Common myeloid progenitor, CD34-positive (primary cell): Measurements from ENCODE around the gene GUK1.
A peak's percentile ranks its signal among the peaks of the same experiment; 100 is the strongest.

Experiments used
- CTCF ChIA-PET: fragments of 350-600 bp; sonication (Branson Sonifier 250); formaldehyde crosslinking; loops from one replicate; lab custom pipeline; 2021; ENCODE audit warnings: antibody characterized with exemption; lab: Charles Lee
- POLR2A ChIA-PET: fragments of 350-600 bp; sonication (Branson Sonifier 250); formaldehyde crosslinking; loops from one replicate; lab custom pipeline; 2021; ENCODE audit warnings: antibody characterized with exemption; lab: Charles Lee
- DNase-seq, 3 donors: peaks; one replicate each; pipeline versions ENCODE4 v3.0.0 to v3.0.0-alpha.2; 2013
- H3K27ac ChIP-seq, 2 experiments: 1 replicate in 1 of 2; 2 replicates in 1 of 2; pipeline ENCODE4 v1.7.0; 2013; ENCODE audit warnings: inconsistent platforms in 2 of 2, low read length in 2 of 2, mild to moderate bottlenecking in 2 of 2, low read depth in 1 of 2, moderate library complexity in 1 of 2; ENCODE audit not compliant: severe bottlenecking in 2 of 2, insufficient read depth in 1 of 2, poor library complexity in 1 of 2
- H3K27me3 ChIP-seq, 5 experiments: replicated peaks in 2 of 5; 1 replicate in 3 of 5; 2 replicates in 2 of 5; pipeline versions ENCODE4 v1.6.1 to v1.7.0; 2013; ENCODE audit warnings: low read length in 4 of 5, mild to moderate bottlenecking in 2 of 5, moderate library complexity in 2 of 5, inconsistent platforms in 1 of 5; ENCODE audit not compliant: insufficient read depth in 5 of 5, control insufficient read depth in 4 of 5
- H3K36me3 ChIP-seq, 4 experiments: 1 replicate in 2 of 4; 2 replicates in 2 of 4; pipeline versions ENCODE4 v1.6.1 to v1.7.0; 2013; ENCODE audit warnings: low read length in 3 of 4, control low read depth in 1 of 4, mild to moderate bottlenecking in 1 of 4; ENCODE audit not compliant: control insufficient read depth in 4 of 4, insufficient read depth in 4 of 4
- H3K4me1 ChIP-seq, 4 experiments: 1 replicate in 3 of 4; 2 replicates in 1 of 4; pipeline versions ENCODE4 v1.6.1 to v1.7.1; 2013; ENCODE audit warnings: low read length in 3 of 4, mild to moderate bottlenecking in 3 of 4, control low read depth in 1 of 4, inconsistent platforms in 1 of 4, moderate library complexity in 1 of 4; ENCODE audit not compliant: control insufficient read depth in 4 of 4, insufficient read depth in 4 of 4; ENCODE audit errors: control extremely low read depth in 1 of 4
- H3K4me3 ChIP-seq, 7 experiments: 1 replicate in 4 of 7; 2 replicates in 3 of 7; pipeline versions ENCODE4 v1.5.1 to v1.7.0; 2013; ENCODE audit warnings: mild to moderate bottlenecking in 7 of 7, low read length in 6 of 7, moderate library complexity in 6 of 7, inconsistent platforms in 2 of 7, low read depth in 2 of 7, control low read depth in 1 of 7; ENCODE audit not compliant: insufficient read depth in 4 of 7, control insufficient read depth in 1 of 7; ENCODE audit errors: extremely low read depth in 1 of 7
- H3K9me3 ChIP-seq, 5 experiments: 1 replicate in 4 of 5; 2 replicates in 1 of 5; pipeline versions ENCODE4 v1.6.1 to v1.7.1; 2013; ENCODE audit warnings: low read length in 4 of 5, mild to moderate bottlenecking in 2 of 5, inconsistent platforms in 1 of 5, low read depth in 1 of 5, moderate library complexity in 1 of 5; ENCODE audit not compliant: control insufficient read depth in 4 of 5, insufficient read depth in 2 of 5; ENCODE audit errors: control extremely low read depth in 1 of 5
- WGBS: methylation state at CpG from one replicate; pipeline ENCODE4 v1.1.5; 2013; ENCODE audit not compliant: insufficient coverage; 5-methylcytosine and 5-hydroxymethylcytosine counted together

GUK1 gene

GRCh38 chr1:228156941-228157728 is 17.1 kb downstream of the GUK1 start:
- ChIA-PET POLR2A (interaction anchor here (0.6 to 1.3 kb wide), 4 partner anchors 9 to 1287 kb away, joined by 3 to 7 read pairs (median 4); partner anchors contain the start of genes GUK1 and IBA57), CTCF (interaction anchor here (0.7 to 1.7 kb wide), 4 partner anchors 9 to 158 kb away, joined by 3 to 9 read pairs (median 4); partner anchors contain the start of gene IBA57)
- DNase-seq, result peak in 2 of 3 donors; percentile 53 to 63
- peaks cover 0 to 5% (median 0%) of the 10 kb centered on the region in 4 experiments for H3K36me3 ChIP-seq
- WGBS, result 24% methylated on average over 20 of the region's 24 CpGs
- peak overlapping the region; percentile 25 to 44 for H3K27ac ChIP-seq
- H3K9me3 ChIP-seq, result no peaks in the 10 kb centered on the region
- H3K27me3 ChIP-seq, result no peaks in the 10 kb centered on the region
- peaks cover 0 to 40% (median 32%) of the 10 kb centered on the region in 4 experiments for H3K4me1 ChIP-seq
- H3K4me3 ChIP-seq, result peak overlapping the region in 6 of 7 experiments; percentile 48 to 71 (median 66)

DNA sequence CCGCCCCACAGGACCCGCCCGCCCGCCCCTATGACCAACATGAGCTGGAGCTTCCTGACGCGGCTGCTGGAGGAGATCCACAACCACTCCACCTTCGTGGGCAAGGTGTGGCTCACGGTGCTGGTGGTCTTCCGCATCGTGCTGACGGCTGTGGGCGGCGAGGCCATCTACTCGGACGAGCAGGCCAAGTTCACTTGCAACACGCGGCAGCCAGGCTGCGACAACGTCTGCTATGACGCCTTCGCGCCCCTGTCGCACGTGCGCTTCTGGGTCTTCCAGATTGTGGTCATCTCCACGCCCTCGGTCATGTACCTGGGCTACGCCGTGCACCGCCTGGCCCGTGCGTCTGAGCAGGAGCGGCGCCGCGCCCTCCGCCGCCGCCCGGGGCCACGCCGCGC is 17.6 kb downstream of the GUK1 start:
- Histone ChIP-seq H3K27ac (no peak overlapping the region), H3K4me3 (peak overlapping the region in 1 of 7 experiments; percentile 69), H3K36me3 (peaks cover 0 to 5% (median 0%) of the 10 kb centered on the region in 4 experiments), H3K4me1 (peaks cover 0 to 46% (median 38%) of the 10 kb centered on the region in 4 experiments), H3K27me3 (no peaks in the 10 kb centered on the region), H3K9me3 (no peaks in the 10 kb centered on the region)
- 88% methylated on average over 35 of the region's 43 CpGs for WGBS
- DNase-seq, result no peak
- CTCF ChIA-PET, result interaction anchor here (1.2 to 1.7 kb wide), 2 partner anchors 8 to 39 kb away, joined by 3 to 9 read pairs; partner anchors contain the start of gene IBA57
- POLR2A ChIA-PET, result interaction anchor here (0.6 to 1.3 kb wide), 2 partner anchors 8 to 17 kb away, joined by 3 to 4 read pairs; partner anchors contain the start of genes GUK1 and IBA57

GRCh38 chr1:228158151-228159007 is 18.3 kb downstream of the GUK1 start:
- peaks cover 0 to 52% (median 45%) of the 10 kb centered on the region in 4 experiments for H3K4me1 ChIP-seq
- no peak overlapping the region for H3K27ac ChIP-seq
- CTCF ChIA-PET, result interaction anchor here (1.4 to 2.0 kb wide), 2 partner anchors 10 to 28 kb away, joined by 4 to 6 read pairs; no protein-coding TSS in a partner anchor
- H3K27me3 ChIP-seq, result no peaks in the 10 kb centered on the region
- DNase-seq, result no peak
- no peaks in the 10 kb centered on the region for H3K9me3 ChIP-seq
- WGBS, result 95% methylated on average over 72 of the region's 98 CpGs
- POLR2A ChIA-PET, result no interaction called here
- H3K36me3 ChIP-seq, result peaks cover 0 to 5% (median 0%) of the 10 kb centered on the region in 4 experiments
- H3K4me3 ChIP-seq, result no peak overlapping the region

DNA sequence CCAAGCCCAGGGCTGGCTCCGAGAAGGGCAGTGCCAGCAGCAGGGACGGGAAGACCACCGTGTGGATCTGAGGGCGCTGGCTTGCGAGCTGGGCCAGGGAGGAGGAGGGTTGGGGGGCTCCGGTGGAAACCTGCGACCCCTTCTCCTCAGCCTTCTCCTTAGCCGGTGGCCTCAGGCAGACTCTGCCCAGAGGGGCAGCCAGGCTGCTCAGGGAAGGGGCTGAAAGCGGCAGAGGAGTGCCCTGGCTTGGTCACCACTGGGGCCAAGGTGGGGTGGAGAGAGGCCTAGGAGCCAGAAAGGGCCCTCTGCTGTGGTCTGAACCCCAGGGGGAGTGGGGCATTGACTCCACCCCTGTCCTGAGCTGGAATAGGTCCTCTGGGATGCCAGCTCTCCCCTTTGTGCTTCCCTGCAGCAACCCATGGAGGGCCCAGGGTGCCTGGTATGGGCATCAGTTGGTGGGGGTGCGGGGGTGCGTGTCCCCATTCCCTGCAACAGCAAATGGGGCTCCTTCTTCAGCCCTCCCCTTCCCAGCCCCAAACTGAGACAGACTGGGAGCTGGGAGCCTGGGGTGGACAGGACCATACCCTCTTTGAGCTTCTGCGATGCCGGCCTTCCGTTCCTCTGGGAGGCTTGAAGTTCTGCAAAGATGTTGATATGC is 19.1 kb downstream of the GUK1 start:
- peaks cover 0 to 57% (median 51%) of the 10 kb centered on the region in 4 experiments for H3K4me1 ChIP-seq
- no peaks in the 10 kb centered on the region for H3K9me3 ChIP-seq
- H3K4me3 ChIP-seq, result no peak overlapping the region
- peaks cover 0 to 5% (median 0%) of the 10 kb centered on the region in 4 experiments for H3K36me3 ChIP-seq
- POLR2A ChIA-PET, result no interaction called here
- no peaks in the 10 kb centered on the region for H3K27me3 ChIP-seq
- WGBS, result 90% methylated on average over 6 of the region's 14 CpGs
- DNase-seq, result no peak
- no peak overlapping the region for H3K27ac ChIP-seq
- CTCF ChIA-PET, result interaction anchor here (1.4 to 2.0 kb wide), 2 partner anchors 10 to 28 kb away, joined by 4 to 6 read pairs; no protein-coding TSS in a partner anchor

GRCh38 chr1:228160201-228160761 is 20.2 kb downstream of the GUK1 start:
- H3K36me3 ChIP-seq, result peaks cover 0 to 5% (median 0%) of the 10 kb centered on the region in 4 experiments
- POLR2A ChIA-PET, result no interaction called here
- CTCF ChIA-PET, result interaction anchor here (1.4 to 2.0 kb wide), 2 partner anchors 12 to 29 kb away, joined by 4 to 6 read pairs; no protein-coding TSS in a partner anchor
- H3K27ac ChIP-seq, result no peak overlapping the region
- no peak for DNase-seq
- H3K9me3 ChIP-seq, result no peaks in the 10 kb centered on the region
- no peaks in the 10 kb centered on the region for H3K27me3 ChIP-seq
- H3K4me3 ChIP-seq, result no peak overlapping the region
- peaks cover 2 to 65% (median 57%) of the 10 kb centered on the region in 4 experiments for H3K4me1 ChIP-seq
- WGBS, result 97% methylated on average over 14 of the region's 15 CpGs

DNA sequence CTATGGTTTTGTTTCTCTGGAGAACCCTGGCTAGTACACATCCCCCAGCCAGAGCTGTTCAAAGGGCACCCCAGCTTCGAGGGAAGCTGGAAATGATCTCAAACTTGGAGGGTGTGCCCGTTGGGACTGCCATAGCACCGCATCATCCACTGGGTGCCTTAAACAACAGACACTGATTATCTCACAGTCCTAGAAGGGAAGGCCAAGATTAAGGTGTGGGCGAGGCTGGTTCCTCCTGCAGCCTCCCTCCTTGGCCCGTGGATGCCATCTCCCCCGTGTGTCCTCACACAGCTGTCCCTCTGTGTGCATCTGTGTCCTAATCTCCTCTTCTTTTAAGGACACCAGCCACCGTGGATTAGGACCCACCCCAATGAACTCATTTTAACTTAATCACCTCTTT is 21.3 kb downstream of the GUK1 start:
- H3K27me3 ChIP-seq, result no peaks in the 10 kb centered on the region
- H3K9me3 ChIP-seq, result no peaks in the 10 kb centered on the region
- H3K36me3 ChIP-seq, result peaks cover 0 to 5% (median 0%) of the 10 kb centered on the region in 4 experiments
- no peak overlapping the region for H3K27ac ChIP-seq
- DNase-seq, result no peak
- ChIA-PET CTCF (interaction anchor here (1.0 to 9.6 kb wide), 3 partner anchors 9 to 53 kb away, joined by 3 to 136 read pairs (median 3); partner anchors contain the start of gene GUK1), POLR2A (no interaction called here)
- 78% methylated on average over 3 of the region's 7 CpGs for WGBS
- H3K4me3 ChIP-seq, result no peak overlapping the region
- peaks cover 2 to 57% (median 51%) of the 10 kb centered on the region in 4 experiments for H3K4me1 ChIP-seq
